T-cell (primary cell): ENCODE measurements around the gene HAND2. TPM values are rescaled to one million over a fixed set of nuclear protein-coding genes. Genes with fewer than 3 reads are reported as not detected.

Experiments
- ATAC-seq, 4 experiments: fragments of 200-7000 bp in 3 of 4; fragments of 150-1000 bp in 1 of 4; cut with Tn5 transposase; replicated peaks in 1 of 4; 1 replicate in 3 of 4; 2 replicates in 1 of 4; pipeline ENCODE4 v1.10.0; 2021; ENCODE audit warnings: moderate library complexity in 3 of 4, mild to moderate bottlenecking in 2 of 4, moderate number of reproducible peaks in 1 of 4
- CTCF ChIA-PET, 2 donors: fragments of 300-600 bp; sonication (Branson Sonifier 250); formaldehyde crosslinking; loops; one replicate each; lab custom pipeline; 2022; ENCODE audit warnings: antibody characterized with exemption in 2 of 2; lab: Charles Lee
- POLR2A ChIA-PET, 2 donors: fragments of 300-600 bp; sonication (Branson Sonifier 250); formaldehyde crosslinking; loops; one replicate each; lab custom pipeline; 2022; ENCODE audit warnings: antibody characterized with exemption in 2 of 2; lab: Charles Lee
- DNase-seq, 35 experiments: peaks; one replicate each; pipeline versions ENCODE4 v3.0.0 to v3.0.0-alpha.2; 2013 to 2023
- H3K27ac ChIP-seq: one replicate; pipeline ENCODE4 v1.5.1; 2013; ENCODE audit warnings: low read length
- H3K27me3 ChIP-seq, 2 experiments: replicated peaks in 1 of 2; 1 replicate in 1 of 2; 2 replicates in 1 of 2; pipeline versions ENCODE4 v1.6.1 to v1.7.0; 2013; ENCODE audit warnings: low read length in 1 of 2, mixed read lengths in 1 of 2; ENCODE audit not compliant: control insufficient read depth in 2 of 2, insufficient read depth in 2 of 2; ENCODE audit errors: extremely low read depth in 1 of 2
- H3K36me3 ChIP-seq, 2 donors: 1 replicate in 1 of 2; 2 replicates in 1 of 2; pipeline versions ENCODE4 v1.6.1 to v1.7.0; 2013; ENCODE audit warnings: low read length in 1 of 2; ENCODE audit not compliant: control insufficient read depth in 2 of 2, insufficient read depth in 1 of 2; ENCODE audit errors: extremely low read depth in 1 of 2
- H3K4me1 ChIP-seq, 2 experiments: 1 replicate in 1 of 2; 2 replicates in 1 of 2; pipeline versions ENCODE4 v1.6.1 to v1.7.0; 2013; ENCODE audit warnings: low read length in 2 of 2, mixed read lengths in 1 of 2; ENCODE audit not compliant: insufficient read depth in 2 of 2, control insufficient read depth in 1 of 2; ENCODE audit errors: extremely low read depth in 1 of 2
- H3K4me3 ChIP-seq, 2 donors: 1 replicate in 1 of 2; 2 replicates in 1 of 2; pipeline versions ENCODE4 v1.5.1 to v1.7.0; 2013; ENCODE audit warnings: mild to moderate bottlenecking in 2 of 2, low read length in 1 of 2, moderate library complexity in 1 of 2; ENCODE audit not compliant: control insufficient read depth in 1 of 2; ENCODE audit errors: extremely low read depth in 1 of 2
- H3K9me3 ChIP-seq: 2 replicates; pipeline ENCODE4 v1.7.0; 2013
- H3K27ac Mint-ChIP-seq, 2 donors: one replicate each; pipeline ENCODE4 v1.8.0; 2020 to 2021; ENCODE audit warnings: mild to moderate bottlenecking in 2 of 2, mixed read lengths in 2 of 2
- H3K27me3 Mint-ChIP-seq, 2 donors: one replicate each; pipeline ENCODE4 v1.8.0; 2021 to 2022; ENCODE audit warnings: mixed read lengths in 2 of 2
- H3K36me3 Mint-ChIP-seq: one replicate; pipeline ENCODE4 v1.8.0; 2021; ENCODE audit warnings: mixed read lengths
- H3K4me1 Mint-ChIP-seq, 3 donors: one replicate each; pipeline ENCODE4 v1.8.0; 2020 to 2022; ENCODE audit warnings: mixed read lengths in 3 of 3, mild to moderate bottlenecking in 1 of 3
- H3K4me3 Mint-ChIP-seq, 3 donors: one replicate each; pipeline ENCODE4 v1.8.0; 2020 to 2022; ENCODE audit warnings: mild to moderate bottlenecking in 3 of 3, mixed read lengths in 3 of 3, moderate library complexity in 3 of 3
- H3K9me3 Mint-ChIP-seq, 3 donors: one replicate each; pipeline ENCODE4 v1.8.0; 2020 to 2022; ENCODE audit warnings: mixed read lengths in 3 of 3
- WGBS: methylation state at CpG from one replicate; pipeline ENCODE4 v1.1.5; 2013; ENCODE audit warnings: missing lambda C conversion rate; ENCODE audit not compliant: insufficient coverage; 5-methylcytosine and 5-hydroxymethylcytosine counted together
- total RNA-seq, 35 experiments: library from RNA in 6 of 35; stranded (reverse) in 6 of 35; fragments of 120-200 nt in 1 of 35; gene quantifications; one replicate each; pipeline versions ENCODE4 v1.2.1 to v1.2.4 and lab custom pipeline; 2013 to 2026

Gene HAND2
- total RNA-seq, 5 donors from 2014 or later (not counting 1 experiment from before 2014, with no cell fraction given): not detected

DNA sequence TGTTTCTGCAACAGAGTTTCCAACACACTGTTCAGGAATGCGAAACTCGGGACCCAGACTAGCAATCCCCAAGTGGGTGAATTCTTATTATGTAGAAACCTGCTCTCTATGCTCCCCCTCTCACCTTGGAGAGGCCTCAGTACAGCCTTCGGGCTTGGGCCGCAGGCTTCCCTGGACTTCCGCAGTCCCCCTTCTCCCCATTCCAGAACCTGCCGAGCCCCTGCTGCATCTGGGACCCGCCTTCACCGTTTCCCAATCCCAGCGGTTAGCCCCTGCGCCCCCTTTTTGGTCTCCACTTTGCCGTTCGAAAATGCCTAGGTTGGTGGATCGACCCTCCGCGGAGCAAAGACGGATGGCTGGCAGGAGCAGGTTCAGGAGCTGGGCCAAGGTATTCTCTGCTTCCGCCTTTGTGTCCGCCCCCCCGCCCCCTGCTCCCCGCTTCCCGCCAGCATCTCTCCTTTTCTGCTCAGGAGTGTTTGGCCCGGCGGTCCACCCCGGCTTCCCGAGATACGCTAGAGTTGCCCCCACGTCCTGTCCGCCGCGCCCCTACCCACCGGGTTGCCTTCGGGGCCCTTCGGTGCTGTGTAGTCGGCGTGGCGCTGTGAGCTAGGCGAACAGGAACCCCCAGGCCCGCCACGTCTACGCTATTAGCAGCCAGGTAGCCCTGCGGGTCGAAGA lies 11.5 kb downstream of the HAND2 start:
- no peak for DNase-seq
- peaks cover 27 to 68% of the 10 kb centered on the region in 2 experiments for H3K27me3 ChIP-seq
- peaks cover 21 to 34% (median 25%) of the 10 kb centered on the region in 3 donors for H3K4me1 Mint-ChIP-seq
- H3K4me1 ChIP-seq: peaks cover 2 to 36% of the 10 kb centered on the region in 2 experiments
- H3K36me3 ChIP-seq: no peaks in the 10 kb centered on the region
- H3K4me3 ChIP-seq: peak overlapping the region in 1 of 2 donors; percentile 44
- ChIA-PET POLR2A (no interaction called here), CTCF (no interaction called here)
- no peak overlapping the region for H3K27ac ChIP-seq
- H3K9me3 Mint-ChIP-seq: peaks cover 0 to 18% (median 7%) of the 10 kb centered on the region in 3 donors
- ATAC-seq: no peak
- H3K27me3 Mint-ChIP-seq: peaks cover 79 to 86% of the 10 kb centered on the region in 2 donors
- H3K27ac Mint-ChIP-seq: peak overlapping the region in 1 of 2 donors; percentile 39
- H3K9me3 ChIP-seq: no peaks in the 10 kb centered on the region
- H3K36me3 Mint-ChIP-seq: peaks cover 3% of the 10 kb centered on the region
- H3K4me3 Mint-ChIP-seq: peak overlapping the region in 1 of 3 donors; percentile 47
- 15% methylated on average over 33 of the region's 42 CpGs for WGBS

DNA sequence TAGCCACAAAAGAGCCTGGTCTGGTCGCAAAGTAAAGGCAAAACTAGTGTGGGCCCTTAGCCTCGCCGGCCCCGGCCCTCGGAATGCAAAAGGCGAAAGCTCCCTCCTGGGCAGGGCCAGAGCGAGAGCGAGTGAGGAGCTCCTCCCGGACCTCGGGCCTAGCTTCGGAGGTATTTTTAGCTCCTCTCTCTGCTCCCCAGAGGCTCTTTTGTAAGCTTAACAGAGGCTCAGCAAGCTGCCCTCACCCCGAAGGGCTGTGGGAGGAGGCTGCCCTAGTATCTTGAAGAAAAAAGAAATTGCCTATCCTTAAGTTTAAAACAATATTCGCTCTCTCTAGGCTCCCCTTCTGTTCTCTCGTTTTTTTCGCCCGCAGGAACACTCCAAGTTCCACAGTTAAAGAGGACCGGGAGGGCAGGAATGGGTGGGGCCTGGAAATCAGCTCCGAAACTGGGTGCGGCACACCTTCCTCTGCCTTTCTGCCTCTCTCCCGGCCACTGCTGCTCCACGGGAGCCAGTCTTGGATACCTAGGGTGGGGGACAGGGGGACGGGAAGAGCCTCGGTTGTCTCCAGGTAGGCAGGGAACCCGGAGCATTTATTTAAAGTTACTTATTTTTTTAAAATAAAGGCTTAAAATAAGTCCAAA lies 12.1 kb downstream of the HAND2 start:
- peaks cover 28 to 62% of the 10 kb centered on the region in 2 experiments for H3K27me3 ChIP-seq
- Mint-ChIP-seq H3K4me1 (peaks cover 19 to 30% (median 20%) of the 10 kb centered on the region in 3 donors), H3K27me3 (peaks cover 81 to 82% of the 10 kb centered on the region in 2 donors), H3K9me3 (peaks cover 0 to 18% (median 7%) of the 10 kb centered on the region in 3 donors), H3K4me3 (peak overlapping the region in 1 of 3 donors; percentile 34), H3K36me3 (peaks cover 3% of the 10 kb centered on the region), H3K27ac (peak overlapping the region in 1 of 2 donors; percentile 27)
- H3K9me3 ChIP-seq: no peaks in the 10 kb centered on the region
- POLR2A ChIA-PET: no interaction called here
- ATAC-seq (no peak), DNase-seq (no peak)
- CTCF ChIA-PET: no interaction called here
- WGBS: 25% methylated on average over 14 of the region's 24 CpGs
- no peak overlapping the region for H3K27ac ChIP-seq
- H3K4me3 ChIP-seq: no peak overlapping the region
- peaks cover 2 to 31% of the 10 kb centered on the region in 2 experiments for H3K4me1 ChIP-seq
- H3K36me3 ChIP-seq: no peaks in the 10 kb centered on the region

DNA sequence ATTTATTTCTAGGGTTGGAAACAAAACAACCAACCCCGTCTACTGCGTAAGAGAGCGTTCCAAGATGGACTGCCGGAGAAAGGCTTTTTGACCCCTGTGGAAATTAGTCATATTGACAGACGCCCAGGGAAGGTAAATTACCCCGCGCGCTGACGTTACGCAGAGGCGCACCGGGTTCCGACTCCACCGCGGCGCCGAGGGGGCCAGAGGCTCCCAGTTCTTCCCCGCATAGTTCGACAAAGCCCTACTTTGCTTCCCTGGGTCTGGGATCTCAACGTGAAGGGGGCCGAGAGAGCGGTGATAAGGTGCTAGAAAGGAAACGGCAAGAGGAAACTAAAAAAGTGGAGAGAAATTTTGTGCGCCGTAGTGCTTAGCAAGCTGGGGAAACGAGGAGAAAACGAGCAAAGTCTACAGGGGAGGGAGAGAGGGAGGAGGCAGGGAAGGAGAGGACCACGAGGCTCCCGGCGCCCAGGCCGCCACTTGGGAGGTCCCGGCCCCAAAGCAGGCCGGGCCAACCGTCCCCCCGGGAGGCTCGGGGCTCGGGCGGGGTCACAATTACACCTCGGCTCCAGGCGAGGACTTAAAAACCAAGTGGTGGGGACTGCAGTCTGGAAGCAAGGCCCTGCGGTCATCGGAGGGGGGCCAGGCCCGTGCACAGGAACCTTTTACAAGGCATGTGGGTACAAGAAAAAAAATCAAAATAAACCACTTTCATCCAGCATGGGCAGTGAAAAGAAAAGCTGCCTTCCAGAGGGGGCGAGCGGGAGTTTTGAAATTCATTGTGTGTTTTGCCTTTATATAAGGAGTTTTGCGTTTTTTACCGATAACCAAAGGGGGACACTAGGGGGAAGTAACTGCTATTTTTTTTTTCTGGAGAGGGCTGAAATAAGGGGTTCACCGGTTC lies 13.2 kb downstream of the HAND2 start:
- POLR2A ChIA-PET: no interaction called here
- WGBS: 6% methylated on average over 42 of the region's 48 CpGs
- Histone ChIP-seq H3K27ac (no peak overlapping the region), H3K4me3 (no peak overlapping the region), H3K27me3 (peaks cover 38 to 54% of the 10 kb centered on the region in 2 experiments), H3K4me1 (peaks cover 0 to 21% of the 10 kb centered on the region in 2 experiments), H3K36me3 (no peaks in the 10 kb centered on the region), H3K9me3 (no peaks in the 10 kb centered on the region)
- Mint-ChIP-seq H3K9me3 (peaks cover 0 to 18% (median 7%) of the 10 kb centered on the region in 3 donors), H3K4me1 (peaks cover 13 to 22% (median 20%) of the 10 kb centered on the region in 3 donors), H3K36me3 (peaks cover 3% of the 10 kb centered on the region), H3K27me3 (peaks cover 81 to 83% of the 10 kb centered on the region in 2 donors), H3K4me3 (peak overlapping the region in 1 of 3 donors; percentile 34), H3K27ac (peak overlapping the region in 1 of 2 donors; percentile 27)
- CTCF ChIA-PET: no interaction called here
- ATAC-seq (no peak), DNase-seq (no peak)

DNA sequence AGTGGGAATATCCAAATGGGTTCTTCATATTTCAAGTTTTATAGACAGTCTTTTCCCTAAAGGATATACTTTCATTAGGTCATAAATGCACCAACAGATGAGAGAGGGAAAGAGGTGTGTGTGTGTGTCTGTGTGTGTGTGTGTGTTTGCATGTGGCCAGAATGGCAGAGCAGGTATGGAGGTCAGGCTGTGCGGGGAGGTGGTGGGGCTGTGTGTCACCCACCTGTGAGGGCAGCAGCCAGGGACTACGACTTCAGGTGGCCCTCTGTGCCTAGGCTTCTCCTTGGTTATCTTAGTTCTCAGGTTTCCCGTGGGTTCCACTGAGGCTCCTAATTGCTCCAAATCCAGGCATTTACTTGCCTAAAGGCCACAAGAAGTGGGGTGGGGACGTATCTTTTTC lies 14.6 kb downstream of the HAND2 start:
- H3K27ac Mint-ChIP-seq: no peak overlapping the region

DNA sequence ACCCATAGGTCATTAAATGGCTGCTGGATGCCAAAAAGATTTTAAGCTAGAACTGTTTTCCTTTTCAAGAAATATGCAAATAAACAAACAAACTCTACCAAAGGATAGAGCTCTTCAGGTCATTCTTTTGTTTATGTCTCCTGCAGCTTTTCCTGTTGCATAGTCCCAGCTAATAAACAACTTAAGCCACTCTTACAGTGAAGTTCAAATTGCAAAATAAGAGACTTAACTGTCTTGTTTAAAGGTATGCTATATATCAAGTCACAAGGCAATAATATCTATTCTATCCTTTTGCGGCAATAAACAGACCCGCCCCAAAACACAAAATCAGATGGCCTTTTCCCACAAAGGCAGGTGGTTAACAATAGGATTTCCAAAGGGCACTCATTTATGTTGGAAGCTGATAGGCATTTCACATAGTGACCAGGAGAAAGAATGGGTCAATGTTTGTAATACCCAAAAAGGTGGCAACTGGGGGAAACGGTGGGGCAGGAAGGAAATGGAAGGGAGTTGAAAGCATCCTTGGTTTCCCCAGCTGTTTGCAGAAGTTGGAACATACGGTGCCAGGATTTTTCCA lies 15.3 kb downstream of the HAND2 start:
- Histone ChIP-seq H3K27ac (no peak overlapping the region), H3K36me3 (no peaks in the 10 kb centered on the region), H3K4me3 (no peak overlapping the region), H3K27me3 (peaks cover 33 to 59% of the 10 kb centered on the region in 2 experiments), H3K4me1 (peaks cover 0 to 18% of the 10 kb centered on the region in 2 experiments), H3K9me3 (no peaks in the 10 kb centered on the region)
- peaks cover 81 to 87% of the 10 kb centered on the region in 2 donors for H3K27me3 Mint-ChIP-seq
- WGBS: no CpG with 5 or more reads among the region's 4 CpGs
- ChIA-PET POLR2A (no interaction called here), CTCF (interaction anchor here in 1 of 2 donors (0.5 kb wide), 1 partner anchor 28 kb away, joined by 6 read pairs; no protein-coding TSS in a partner anchor)
- DNase-seq (no peak), ATAC-seq (no peak)
- H3K4me1 Mint-ChIP-seq: peaks cover 11 to 17% (median 16%) of the 10 kb centered on the region in 3 donors
- peaks cover 0 to 6% (median 4%) of the 10 kb centered on the region in 3 donors for H3K9me3 Mint-ChIP-seq
- no peaks in the 10 kb centered on the region for H3K36me3 Mint-ChIP-seq
- H3K4me3 Mint-ChIP-seq: no peak overlapping the region
- H3K27ac Mint-ChIP-seq: no peak overlapping the region

More for the DNA sequence above, 14.6 kb downstream of the HAND2 start:
- H3K4me1 ChIP-seq: peaks cover 0 to 17% of the 10 kb centered on the region in 2 experiments
- Mint-ChIP-seq H3K9me3 (peaks cover 0 to 13% (median 4%) of the 10 kb centered on the region in 3 donors), H3K36me3 (no peaks in the 10 kb centered on the region), H3K4me1 (peaks cover 9 to 17% (median 16%) of the 10 kb centered on the region in 3 donors), H3K27me3 (peaks cover 81 to 87% of the 10 kb centered on the region in 2 donors), H3K4me3 (no peak overlapping the region)
- DNase-seq (no peak), ATAC-seq (no peak)
- no peaks in the 10 kb centered on the region for H3K9me3 ChIP-seq
- 77% methylated on average over 3 of the region's 4 CpGs for WGBS
- H3K36me3 ChIP-seq: no peaks in the 10 kb centered on the region
- H3K4me3 ChIP-seq: no peak overlapping the region
- peaks cover 38 to 52% of the 10 kb centered on the region in 2 experiments for H3K27me3 ChIP-seq
- POLR2A ChIA-PET: no interaction called here
- CTCF ChIA-PET: no interaction called here
- no peak overlapping the region for H3K27ac ChIP-seq
